ENCODE data around the gene SMIM13. TPM values are rescaled to one million over a fixed set of nuclear protein-coding genes. Genes with fewer than 3 reads are reported as not detected.
A peak's percentile ranks its signal among the peaks of the same experiment; 100 is the strongest.

Gene SMIM13
- total and polyA plus RNA-seq, 2 of the 4 experiments (the other 2 are of a cell fraction), result 5.4 to 10.0 TPM

DNA sequence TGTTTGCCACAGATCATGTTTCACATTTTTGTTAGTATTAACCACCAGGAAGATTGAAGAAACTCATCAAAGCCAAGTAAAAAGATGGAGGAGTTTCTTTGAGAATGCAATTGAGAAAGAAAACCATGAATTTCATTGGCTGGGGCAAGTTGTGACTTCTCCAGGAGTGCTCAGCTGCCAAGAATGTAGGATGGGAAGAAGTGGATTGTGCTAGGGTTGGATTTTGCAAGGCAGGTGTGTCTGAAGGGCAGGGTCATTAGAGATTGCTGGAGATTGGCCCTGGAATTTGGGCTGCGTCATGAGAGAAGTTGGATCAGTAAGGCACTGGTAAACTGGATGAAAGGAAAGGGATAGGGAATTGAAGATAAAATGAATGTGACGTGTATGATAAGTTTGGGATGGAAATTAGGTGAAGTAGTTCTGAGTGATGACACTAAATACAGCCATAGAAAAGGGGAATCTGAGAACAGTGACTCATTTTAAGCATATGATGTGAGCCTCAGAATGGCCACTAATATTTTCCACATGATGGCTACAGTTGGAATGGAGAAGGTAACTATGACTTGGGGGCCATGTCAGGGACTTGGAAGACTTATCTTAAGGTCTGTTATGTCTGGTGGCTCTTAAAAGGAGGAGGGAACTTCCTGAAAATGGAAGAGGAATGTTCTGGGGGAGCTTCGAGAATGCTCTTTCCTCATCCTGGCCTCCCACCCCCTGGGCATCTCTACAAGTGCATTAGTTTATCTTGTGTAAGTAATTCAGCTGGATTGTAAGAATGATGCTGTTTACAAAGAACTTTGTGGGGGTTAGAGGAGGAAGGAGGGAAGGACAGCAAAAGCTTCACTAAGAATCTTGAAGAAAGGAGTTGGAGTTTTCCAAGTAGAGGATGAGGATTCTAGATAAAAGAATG is 45.7 kb downstream of the SMIM13 start:
- Histone ChIP-seq H2AK9ac (replicated peaks; ENCODE audit: low read depth, low read length, poor library complexity) (no peak overlapping the region), H3K4ac (ENCODE audit: low read depth, low read length) (peak overlapping the region; percentile 56), H4K5ac (ENCODE audit: low read depth, low read length) (peak overlapping the region; percentile 79; the same call in 1 of the 2 replicates), H3K79me1 (ENCODE audit: low read depth in 1 of 2, low read length in 2 of 2) (peaks cover 11 to 44% of the 10 kb centered on the region in 2 experiments; a peak in 2 of 4 replicates), H4K20me1 (ENCODE audit: insufficient read depth, low read length) (peaks cover 8% of the 10 kb centered on the region; the same call in 1 of the 2 replicates), H3K14ac (replicated peaks; ENCODE audit: low read depth, low read length) (peak overlapping the region; percentile 27), H3K4me2 (ENCODE audit: low read depth, low read length) (peak overlapping the region; percentile 45), H2AFZ (replicated peaks; ENCODE audit: low read length, poor library complexity) (no peak overlapping the region), H3K27me3 (ENCODE audit: control insufficient read depth, insufficient read depth, low read length) (no peaks in the 10 kb centered on the region), H2BK15ac (ENCODE audit: low read depth, low read length) (peak overlapping the region; percentile 57; the same call in 2 of the 3 replicates), H3K4me1 (ENCODE audit: control insufficient read depth, insufficient read depth, low read length) (peaks cover 10% of the 10 kb centered on the region), H3K18ac (ENCODE audit: low read depth, low read length) (peak overlapping the region; percentile 85), H3K36me3 (ENCODE audit: control insufficient read depth, insufficient read depth, low read length) (peaks cover 7% of the 10 kb centered on the region), H3K4me3 (ENCODE audit: insufficient read depth, low read depth, low read length) (no peak overlapping the region), H2BK120ac (ENCODE audit: low read depth, low read length) (peak overlapping the region; percentile 44), H2BK20ac (ENCODE audit: low read depth, low read length) (peak overlapping the region; percentile 61), H2AK5ac (ENCODE audit: low read depth, low read length) (peak overlapping the region; percentile 63; the same call in 1 of the 2 replicates), H3K9me3 (ENCODE audit: control insufficient read depth, insufficient read depth, low read length) (no peaks in the 10 kb centered on the region), H3K9ac (ENCODE audit: low read depth, low read length) (no peak overlapping the region), H3K23ac (ENCODE audit: low read depth, low read length) (peak overlapping the region; percentile 67; the same call in 1 of the 2 replicates), H3K56ac (ENCODE audit: extremely low read depth, insufficient read depth, low read length) (peak overlapping the region; percentile 24; the same call in 1 of the 2 replicates), H3K27ac (ENCODE audit: insufficient read depth, low read length) (peak overlapping the region; percentile 87; the same call in 1 of the 2 replicates), H3K9me1 (ENCODE audit: insufficient read depth, low read length) (peaks cover 11% of the 10 kb centered on the region), H2BK5ac (ENCODE audit: low read depth, low read length, poor library complexity, severe bottlenecking) (peak overlapping the region; percentile 83), H4K8ac (ENCODE audit: low read depth in 2 of 2, low read length in 2 of 2) (peak overlapping the region; percentile 43 to 45; a peak in 2 of 4 replicates), H4K91ac (ENCODE audit: insufficient read depth, low read depth, low read length) (peak overlapping the region; percentile 70)
- ATAC-seq (ENCODE audit: low read depth) (peak; percentile 45), DNase-seq (peak; percentile 72)
- TF ChIP-seq FOS (IDR thresholded peaks at IDR 0.05; ENCODE audit: low read depth, low read length), result peak; percentile 68; the same call in 1 of the 2 replicates
- TF ChIP-seq RCOR1 (IDR thresholded peaks at IDR 0.05; ENCODE audit: insufficient replicate concordance, low read length), result peak; percentile 23
- no peak for TF ChIP-seq CEBPB (IDR thresholded peaks at IDR 0.05; ENCODE audit: low read depth, low read length)
- no peak for TF ChIP-seq RFX5 (IDR thresholded peaks at IDR 0.05; ENCODE audit: low read depth, low read length)
- TF ChIP-seq MAZ (IDR thresholded peaks at IDR 0.05; ENCODE audit: borderline replicate concordance, low read depth, low read length), result no peak
- dilution Hi-C loops (cut with HindIII; ENCODE audit: low sequenced_read_pairs, unreplicated experiment) (no loop called here), intact Hi-C loops (cut with micrococcal nuclease) (loop anchor here (5.0 kb wide), 1 partner anchor 47 kb away; the partner anchor contains the start of gene SMIM13), in situ Hi-C loops (cut with MboI; ENCODE audit: low sequenced_read_pairs) (no loop called here)
- BruUV-seq (replicated peaks), result no TSS peak
- ChIA-PET CTCF (interaction anchor here (0.7 to 1.2 kb wide), 2 partner anchors 356 to 1282 kb away, joined by 3 to 4 read pairs; no protein-coding TSS in a partner anchor), POLR2A (ENCODE audit: unreplicated experiment) (no interaction called here)
- 94% methylated on average over 1 of the region's 3 CpGs; no CpG with 5 or more reads in 1 of the 2 experiments for WGBS, 2 experiments (ENCODE audit: extremely low coverage in 2 of 2, insufficient read length in 1 of 2)
